Lower leg skin (tissue), 3 donors: ENCODE data around the gene MSL3.

Source experiments
- POLR2A ChIP-seq, 2 donors: fragments of 450-650 bp; IDR thresholded peaks; one replicate each; pipeline ENCODE4 v1.6.1; 2016 to 2017; ENCODE audit warnings: antibody characterized with exemption in 2 of 2, mild to moderate bottlenecking in 1 of 2, moderate library complexity in 1 of 2
- TF ChIP-seq, protein P1 (sequence below), 3 donors: fragments of 450-650 bp; IDR thresholded peaks; one replicate each; pipeline ENCODE4 v1.5.1; 2016; ENCODE audit warnings: antibody characterized with exemption in 3 of 3, mild to moderate bottlenecking in 3 of 3, moderate library complexity in 2 of 3

DNA sequence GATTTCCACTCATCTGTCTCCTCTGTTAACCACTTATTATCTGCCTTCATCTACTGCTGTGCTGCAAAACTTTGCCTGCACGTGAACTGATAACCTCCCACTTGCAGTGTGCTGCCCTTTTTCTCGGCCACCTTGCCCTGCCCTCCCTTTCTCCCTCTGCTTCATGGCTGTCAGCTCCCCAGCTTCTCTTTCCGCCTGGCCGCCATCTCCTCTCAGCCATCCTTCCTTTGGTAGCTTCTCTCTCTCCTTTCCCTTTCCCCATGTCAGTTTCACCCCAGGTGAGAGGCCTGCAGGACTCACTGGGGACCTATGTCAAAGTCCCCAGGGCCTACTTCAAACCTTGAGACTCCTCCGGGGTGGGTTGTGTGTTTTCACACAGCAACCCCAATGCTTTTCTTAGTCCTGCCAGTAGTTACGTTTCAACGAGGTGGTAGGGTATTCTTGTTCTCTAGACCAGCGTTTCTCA lies 6.6 kb downstream of the MSL3 start:
- no peak for TF ChIP-seq POLR2A (IDR thresholded peaks at IDR 0.05)
- TF ChIP-seq, protein P1, sequence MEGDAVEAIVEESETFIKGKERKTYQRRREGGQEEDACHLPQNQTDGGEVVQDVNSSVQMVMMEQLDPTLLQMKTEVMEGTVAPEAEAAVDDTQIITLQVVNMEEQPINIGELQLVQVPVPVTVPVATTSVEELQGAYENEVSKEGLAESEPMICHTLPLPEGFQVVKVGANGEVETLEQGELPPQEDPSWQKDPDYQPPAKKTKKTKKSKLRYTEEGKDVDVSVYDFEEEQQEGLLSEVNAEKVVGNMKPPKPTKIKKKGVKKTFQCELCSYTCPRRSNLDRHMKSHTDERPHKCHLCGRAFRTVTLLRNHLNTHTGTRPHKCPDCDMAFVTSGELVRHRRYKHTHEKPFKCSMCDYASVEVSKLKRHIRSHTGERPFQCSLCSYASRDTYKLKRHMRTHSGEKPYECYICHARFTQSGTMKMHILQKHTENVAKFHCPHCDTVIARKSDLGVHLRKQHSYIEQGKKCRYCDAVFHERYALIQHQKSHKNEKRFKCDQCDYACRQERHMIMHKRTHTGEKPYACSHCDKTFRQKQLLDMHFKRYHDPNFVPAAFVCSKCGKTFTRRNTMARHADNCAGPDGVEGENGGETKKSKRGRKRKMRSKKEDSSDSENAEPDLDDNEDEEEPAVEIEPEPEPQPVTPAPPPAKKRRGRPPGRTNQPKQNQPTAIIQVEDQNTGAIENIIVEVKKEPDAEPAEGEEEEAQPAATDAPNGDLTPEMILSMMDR (IDR thresholded peaks at IDR 0.05): no peak
